Keratinocyte (primary cell): ENCODE results near the gene SMC3.

Source experiments
- CTCF ChIP-seq, 3 experiments: IDR thresholded peaks in 1 of 3; conservative IDR thresholded peaks in 1 of 3; optimal IDR thresholded peaks in 1 of 3; 2 replicates in 2 of 3; 3 replicates in 1 of 3; pipeline versions ENCODE3 to v1.5.1; 2011; ENCODE audit warnings: low read length in 3 of 3, mild to moderate bottlenecking in 3 of 3, moderate library complexity in 2 of 3, control low read depth in 1 of 3, inconsistent platforms in 1 of 3; ENCODE audit not compliant: insufficient read depth in 2 of 3; ENCODE audit errors: extremely low read depth in 1 of 3
- EZH2 ChIP-seq: IDR thresholded peaks from one replicate; pipeline ENCODE4 v1.6.1; 2012; ENCODE audit warnings: inconsistent platforms, mild to moderate bottlenecking, low read length, moderate library complexity

GRCh38 chr10:110641256-110641655 lies 73.8 kb downstream of the SMC3 start:
- no peak for TF ChIP-seq EZH2
- TF ChIP-seq CTCF (optimal IDR thresholded peaks at IDR 0.05 in 1 of 3, IDR thresholded peaks at IDR 0.05 in 1 of 3, conservative IDR thresholded peaks at IDR 0.05 in 1 of 3; ENCODE audit: extremely low read depth in 1 of 3, insufficient read depth in 2 of 3, low read length in 3 of 3), result no peak
